ENCODE results near the gene PM20D2. TPM values are rescaled to one million over a fixed set of nuclear protein-coding genes. Genes with fewer than 3 reads are reported as not detected.

Gene PM20D2
- total and polyA plus RNA-seq, 2 of the 13 experiments (the other 11 are each of a cell fraction or from before 2014, with no cell fraction given): 13.3 to 26.3 TPM

DNA sequence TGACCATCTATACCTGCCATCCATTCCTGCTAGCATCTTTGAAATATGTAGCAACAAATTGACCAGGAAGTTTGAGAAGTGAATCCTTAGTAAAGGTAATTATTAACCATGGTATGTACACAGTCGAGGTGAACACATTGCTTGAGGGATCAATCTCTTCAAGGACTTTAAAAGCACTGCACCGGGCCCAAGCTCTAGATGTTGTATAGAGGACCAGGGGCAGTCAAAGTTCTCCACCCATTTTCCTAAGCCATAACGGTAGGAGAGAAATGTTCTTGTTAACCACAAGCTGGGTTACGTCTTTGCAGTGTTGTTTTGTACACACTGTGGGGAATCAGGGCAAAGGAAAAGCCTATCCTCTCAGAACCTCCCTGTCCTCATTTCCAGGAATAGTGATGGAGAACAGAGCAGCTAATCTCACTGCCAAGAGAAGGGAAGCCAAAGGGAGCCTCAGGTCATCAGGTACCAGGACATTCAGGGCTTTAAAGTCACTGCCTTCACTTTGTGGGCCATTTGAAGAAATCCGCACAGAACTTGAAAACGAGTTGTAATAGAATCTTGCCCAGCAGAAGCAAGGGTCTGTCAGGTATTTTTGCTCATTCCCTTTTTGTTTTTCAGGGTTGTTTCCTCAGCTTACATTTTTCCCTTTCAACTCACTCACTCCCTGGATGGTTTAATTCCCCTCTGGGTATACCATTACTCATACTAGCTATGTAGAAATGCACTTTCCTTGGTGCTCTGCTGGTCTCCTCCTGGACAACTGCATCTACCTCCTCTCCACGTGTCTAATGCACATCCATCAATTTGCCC, 5.3 kb upstream of the PM20D2 start (continued):
- TF ChIP-seq, protein P1, sequence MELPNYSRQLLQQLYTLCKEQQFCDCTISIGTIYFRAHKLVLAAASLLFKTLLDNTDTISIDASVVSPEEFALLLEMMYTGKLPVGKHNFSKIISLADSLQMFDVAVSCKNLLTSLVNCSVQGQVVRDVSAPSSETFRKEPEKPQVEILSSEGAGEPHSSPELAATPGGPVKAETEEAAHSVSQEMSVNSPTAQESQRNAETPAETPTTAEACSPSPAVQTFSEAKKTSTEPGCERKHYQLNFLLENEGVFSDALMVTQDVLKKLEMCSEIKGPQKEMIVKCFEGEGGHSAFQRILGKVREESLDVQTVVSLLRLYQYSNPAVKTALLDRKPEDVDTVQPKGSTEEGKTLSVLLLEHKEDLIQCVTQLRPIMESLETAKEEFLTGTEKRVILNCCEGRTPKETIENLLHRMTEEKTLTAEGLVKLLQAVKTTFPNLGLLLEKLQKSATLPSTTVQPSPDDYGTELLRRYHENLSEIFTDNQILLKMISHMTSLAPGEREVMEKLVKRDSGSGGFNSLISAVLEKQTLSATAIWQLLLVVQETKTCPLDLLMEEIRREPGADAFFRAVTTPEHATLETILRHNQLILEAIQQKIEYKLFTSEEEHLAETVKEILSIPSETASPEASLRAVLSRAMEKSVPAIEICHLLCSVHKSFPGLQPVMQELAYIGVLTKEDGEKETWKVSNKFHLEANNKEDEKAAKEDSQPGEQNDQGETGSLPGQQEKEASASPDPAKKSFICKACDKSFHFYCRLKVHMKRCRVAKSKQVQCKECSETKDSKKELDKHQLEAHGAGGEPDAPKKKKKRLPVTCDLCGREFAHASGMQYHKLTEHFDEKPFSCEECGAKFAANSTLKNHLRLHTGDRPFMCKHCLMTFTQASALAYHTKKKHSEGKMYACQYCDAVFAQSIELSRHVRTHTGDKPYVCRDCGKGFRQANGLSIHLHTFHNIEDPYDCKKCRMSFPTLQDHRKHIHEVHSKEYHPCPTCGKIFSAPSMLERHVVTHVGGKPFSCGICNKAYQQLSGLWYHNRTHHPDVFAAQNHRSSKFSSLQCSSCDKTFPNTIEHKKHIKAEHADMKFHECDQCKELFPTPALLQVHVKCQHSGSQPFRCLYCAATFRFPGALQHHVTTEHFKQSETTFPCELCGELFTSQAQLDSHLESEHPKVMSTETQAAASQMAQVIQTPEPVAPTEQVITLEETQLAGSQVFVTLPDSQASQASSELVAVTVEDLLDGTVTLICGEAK (IDR thresholded peaks at IDR 0.05): no peak
- TF ChIP-seq, protein P1 (CRISPR knock-in tag; IDR thresholded peaks at IDR 0.05): no peak
- TF ChIP-seq ZFP90 (CRISPR knock-in tag; IDR thresholded peaks at IDR 0.05; ENCODE audit: borderline replicate concordance): no peak
- TF ChIP-seq, protein P2, sequence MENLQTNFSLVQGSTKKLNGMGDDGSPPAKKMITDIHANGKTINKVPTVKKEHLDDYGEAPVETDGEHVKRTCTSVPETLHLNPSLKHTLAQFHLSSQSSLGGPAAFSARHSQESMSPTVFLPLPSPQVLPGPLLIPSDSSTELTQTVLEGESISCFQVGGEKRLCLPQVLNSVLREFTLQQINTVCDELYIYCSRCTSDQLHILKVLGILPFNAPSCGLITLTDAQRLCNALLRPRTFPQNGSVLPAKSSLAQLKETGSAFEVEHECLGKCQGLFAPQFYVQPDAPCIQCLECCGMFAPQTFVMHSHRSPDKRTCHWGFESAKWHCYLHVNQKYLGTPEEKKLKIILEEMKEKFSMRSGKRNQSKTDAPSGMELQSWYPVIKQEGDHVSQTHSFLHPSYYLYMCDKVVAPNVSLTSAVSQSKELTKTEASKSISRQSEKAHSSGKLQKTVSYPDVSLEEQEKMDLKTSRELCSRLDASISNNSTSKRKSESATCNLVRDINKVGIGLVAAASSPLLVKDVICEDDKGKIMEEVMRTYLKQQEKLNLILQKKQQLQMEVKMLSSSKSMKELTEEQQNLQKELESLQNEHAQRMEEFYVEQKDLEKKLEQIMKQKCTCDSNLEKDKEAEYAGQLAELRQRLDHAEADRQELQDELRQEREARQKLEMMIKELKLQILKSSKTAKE (CRISPR knock-in tag; IDR thresholded peaks at IDR 0.05; ENCODE audit: borderline replicate concordance): no peak; the same call in 1 of the 2 replicates
- TF ChIP-seq ZKSCAN1 (IDR thresholded peaks at IDR 0.05; ENCODE audit: low read length): no peak
- TF ChIP-seq MEF2D (CRISPR knock-in tag; IDR thresholded peaks at IDR 0.05): 0 out of 2 replicates have a peak, but pooled peaks have one; percentile 37
- no peak for TF ChIP-seq HOXA9 (CRISPR knock-in tag; IDR thresholded peaks at IDR 0.05; ENCODE audit: borderline replicate concordance)
- no peak for TF ChIP-seq U2AF1 (optimal IDR thresholded peaks at IDR 0.05; ENCODE audit: low read depth, low read length)
- no peak for TF ChIP-seq ZNF746 (CRISPR knock-in tag; IDR thresholded peaks at IDR 0.05)
- no peak for TF ChIP-seq ZNF333 (CRISPR knock-in tag; IDR thresholded peaks at IDR 0.05; ENCODE audit: borderline replicate concordance)
- no peak for TF ChIP-seq KDM6A (CRISPR knock-in tag; IDR thresholded peaks at IDR 0.05; ENCODE audit: low read depth)
- TF ChIP-seq, protein P3, sequence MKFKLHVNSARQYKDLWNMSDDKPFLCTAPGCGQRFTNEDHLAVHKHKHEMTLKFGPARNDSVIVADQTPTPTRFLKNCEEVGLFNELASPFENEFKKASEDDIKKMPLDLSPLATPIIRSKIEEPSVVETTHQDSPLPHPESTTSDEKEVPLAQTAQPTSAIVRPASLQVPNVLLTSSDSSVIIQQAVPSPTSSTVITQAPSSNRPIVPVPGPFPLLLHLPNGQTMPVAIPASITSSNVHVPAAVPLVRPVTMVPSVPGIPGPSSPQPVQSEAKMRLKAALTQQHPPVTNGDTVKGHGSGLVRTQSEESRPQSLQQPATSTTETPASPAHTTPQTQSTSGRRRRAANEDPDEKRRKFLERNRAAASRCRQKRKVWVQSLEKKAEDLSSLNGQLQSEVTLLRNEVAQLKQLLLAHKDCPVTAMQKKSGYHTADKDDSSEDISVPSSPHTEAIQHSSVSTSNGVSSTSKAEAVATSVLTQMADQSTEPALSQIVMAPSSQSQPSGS (CRISPR knock-in tag; IDR thresholded peaks at IDR 0.05): 0 out of 2 replicates have a peak, but pooled peaks have one; percentile 46
- TF ChIP-seq, protein P4, sequence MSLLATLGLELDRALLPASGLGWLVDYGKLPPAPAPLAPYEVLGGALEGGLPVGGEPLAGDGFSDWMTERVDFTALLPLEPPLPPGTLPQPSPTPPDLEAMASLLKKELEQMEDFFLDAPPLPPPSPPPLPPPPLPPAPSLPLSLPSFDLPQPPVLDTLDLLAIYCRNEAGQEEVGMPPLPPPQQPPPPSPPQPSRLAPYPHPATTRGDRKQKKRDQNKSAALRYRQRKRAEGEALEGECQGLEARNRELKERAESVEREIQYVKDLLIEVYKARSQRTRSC (CRISPR knock-in tag; IDR thresholded peaks at IDR 0.05; ENCODE audit: low read depth): no peak
- TF ChIP-seq TOE1 (CRISPR knock-in tag; IDR thresholded peaks at IDR 0.05): no peak
- no peak for TF ChIP-seq MLLT10 (CRISPR knock-in tag; IDR thresholded peaks at IDR 0.05)
- no peak for TF ChIP-seq ZNF441 (CRISPR knock-in tag; IDR thresholded peaks at IDR 0.05; ENCODE audit: borderline replicate concordance)

All from HepG2 (cell line).